ENCODE measurements around the gene PKD1L1. TPM values are rescaled to one million over a fixed set of nuclear protein-coding genes. Genes with fewer than 3 reads are reported as not detected.

The PKD1L1 gene
- total RNA-seq, 2 donors from 2014 or later = 0.59 to 40.9 TPM

DNA sequence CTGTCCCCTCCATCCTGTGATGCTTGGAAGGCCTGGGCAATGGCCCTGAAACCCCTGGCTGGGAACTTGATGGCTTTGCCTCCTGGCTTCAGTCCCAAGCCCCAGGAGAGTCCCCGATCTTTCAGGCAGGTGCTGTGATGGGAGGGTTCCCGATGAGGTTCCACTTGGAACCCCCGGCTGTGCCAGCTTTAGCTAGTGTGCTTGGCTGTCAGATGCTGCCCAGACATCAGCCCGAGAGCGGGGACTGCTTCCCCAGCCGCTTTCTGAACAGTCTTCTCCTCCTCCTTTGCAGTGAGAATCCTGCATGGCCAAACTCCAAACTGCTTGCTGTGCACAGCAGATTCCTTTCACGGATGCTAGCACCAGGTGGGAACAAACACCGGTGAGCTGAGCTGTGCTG is 58.1 kb downstream of the PKD1L1 start:
- Histone ChIP-seq H3K27ac (no peak overlapping the region), H3K9me3 (no peaks in the 10 kb centered on the region), H3K4me1 (replicated peaks) (no peaks in the 10 kb centered on the region), H3K27me3 (replicated peaks; ENCODE audit: insufficient read depth) (no peaks in the 10 kb centered on the region), H3K36me3 (no peaks in the 10 kb centered on the region), H3K4me3 (no peak overlapping the region)
- 77% methylated on average over 8 of the region's 8 CpGs for WGBS
- intact Hi-C loops (cut with DNase I) = no loop called here
- no peak for DNase-seq (ENCODE audit: low spot score)
- TF ChIP-seq POLR2A (IDR thresholded peaks at IDR 0.05) (no peak), POLR2AphosphoS5 (IDR thresholded peaks at IDR 0.05) (no peak)
- TF ChIP-seq, protein P1, sequence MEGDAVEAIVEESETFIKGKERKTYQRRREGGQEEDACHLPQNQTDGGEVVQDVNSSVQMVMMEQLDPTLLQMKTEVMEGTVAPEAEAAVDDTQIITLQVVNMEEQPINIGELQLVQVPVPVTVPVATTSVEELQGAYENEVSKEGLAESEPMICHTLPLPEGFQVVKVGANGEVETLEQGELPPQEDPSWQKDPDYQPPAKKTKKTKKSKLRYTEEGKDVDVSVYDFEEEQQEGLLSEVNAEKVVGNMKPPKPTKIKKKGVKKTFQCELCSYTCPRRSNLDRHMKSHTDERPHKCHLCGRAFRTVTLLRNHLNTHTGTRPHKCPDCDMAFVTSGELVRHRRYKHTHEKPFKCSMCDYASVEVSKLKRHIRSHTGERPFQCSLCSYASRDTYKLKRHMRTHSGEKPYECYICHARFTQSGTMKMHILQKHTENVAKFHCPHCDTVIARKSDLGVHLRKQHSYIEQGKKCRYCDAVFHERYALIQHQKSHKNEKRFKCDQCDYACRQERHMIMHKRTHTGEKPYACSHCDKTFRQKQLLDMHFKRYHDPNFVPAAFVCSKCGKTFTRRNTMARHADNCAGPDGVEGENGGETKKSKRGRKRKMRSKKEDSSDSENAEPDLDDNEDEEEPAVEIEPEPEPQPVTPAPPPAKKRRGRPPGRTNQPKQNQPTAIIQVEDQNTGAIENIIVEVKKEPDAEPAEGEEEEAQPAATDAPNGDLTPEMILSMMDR (IDR thresholded peaks at IDR 0.05) = no peak

- Histone ChIP-seq H3K27ac (no peak overlapping the region), H3K36me3 (no peaks in the 10 kb centered on the region), H3K4me3 (no peak overlapping the region), H3K9me3 (no peaks in the 10 kb centered on the region), H3K4me1 (replicated peaks) (no peaks in the 10 kb centered on the region), H3K27me3 (replicated peaks; ENCODE audit: insufficient read depth) (no peaks in the 10 kb centered on the region)
- intact Hi-C loops (cut with DNase I) = no loop called here
- DNase-seq (ENCODE audit: low spot score) = no peak
- TF ChIP-seq POLR2AphosphoS5 (IDR thresholded peaks at IDR 0.05) (no peak), POLR2A (IDR thresholded peaks at IDR 0.05) (no peak)
- TF ChIP-seq, protein P1 (IDR thresholded peaks at IDR 0.05) = no peak
- WGBS = 81% methylated on average over 7 of the region's 7 CpGs
Observed at GRCh38 chr7:47889723-47890122, 58.5 kb downstream of the PKD1L1 start.

GRCh38 chr7:47888371-47889265 is 59.6 kb downstream of the PKD1L1 start:
- intact Hi-C loops (cut with DNase I) = no loop called here
- TF ChIP-seq, protein P1 (IDR thresholded peaks at IDR 0.05) = no peak
- TF ChIP-seq POLR2AphosphoS5 (IDR thresholded peaks at IDR 0.05) (no peak), POLR2A (IDR thresholded peaks at IDR 0.05) (no peak)
- no peaks in the 10 kb centered on the region for H3K4me1 ChIP-seq (replicated peaks)
- no peaks in the 10 kb centered on the region for H3K36me3 ChIP-seq
- 69% methylated on average over 18 of the region's 18 CpGs for WGBS
- H3K4me3 ChIP-seq = no peak overlapping the region
- no peaks in the 10 kb centered on the region for H3K27me3 ChIP-seq (replicated peaks; ENCODE audit: insufficient read depth)
- DNase-seq (ENCODE audit: low spot score) = no peak
- H3K27ac ChIP-seq = no peak overlapping the region
- H3K9me3 ChIP-seq = no peaks in the 10 kb centered on the region

GRCh38 chr7:47887016-47887640 is 61.1 kb downstream of the PKD1L1 start:
- no peaks in the 10 kb centered on the region for H3K4me1 ChIP-seq (replicated peaks)
- TF ChIP-seq POLR2A (IDR thresholded peaks at IDR 0.05) = no peak
- no peak for TF ChIP-seq POLR2AphosphoS5 (IDR thresholded peaks at IDR 0.05)
- TF ChIP-seq, protein P1 (IDR thresholded peaks at IDR 0.05) = no peak
- WGBS = 85% methylated on average over 7 of the region's 7 CpGs
- H3K36me3 ChIP-seq = no peaks in the 10 kb centered on the region
- H3K4me3 ChIP-seq = no peak overlapping the region
- H3K9me3 ChIP-seq = no peaks in the 10 kb centered on the region
- no peak for DNase-seq (ENCODE audit: low spot score)
- H3K27ac ChIP-seq = no peak overlapping the region
- intact Hi-C loops (cut with DNase I) = no loop called here
- no peaks in the 10 kb centered on the region for H3K27me3 ChIP-seq (replicated peaks; ENCODE audit: insufficient read depth)

All from prostate gland (tissue), 2 donors.